Measurements from ENCODE around the gene PACSIN3. TPM values are rescaled to one million over a fixed set of nuclear protein-coding genes. Genes with fewer than 3 reads are reported as not detected.
A peak's percentile ranks its signal among the peaks of the same experiment; 100 is the strongest.

Gene PACSIN3
- total and polyA plus RNA-seq, 2 of the 13 experiments (the other 11 are each of a cell fraction or from before 2014, with no cell fraction given) = 47.9 to 93.3 TPM

DNA sequence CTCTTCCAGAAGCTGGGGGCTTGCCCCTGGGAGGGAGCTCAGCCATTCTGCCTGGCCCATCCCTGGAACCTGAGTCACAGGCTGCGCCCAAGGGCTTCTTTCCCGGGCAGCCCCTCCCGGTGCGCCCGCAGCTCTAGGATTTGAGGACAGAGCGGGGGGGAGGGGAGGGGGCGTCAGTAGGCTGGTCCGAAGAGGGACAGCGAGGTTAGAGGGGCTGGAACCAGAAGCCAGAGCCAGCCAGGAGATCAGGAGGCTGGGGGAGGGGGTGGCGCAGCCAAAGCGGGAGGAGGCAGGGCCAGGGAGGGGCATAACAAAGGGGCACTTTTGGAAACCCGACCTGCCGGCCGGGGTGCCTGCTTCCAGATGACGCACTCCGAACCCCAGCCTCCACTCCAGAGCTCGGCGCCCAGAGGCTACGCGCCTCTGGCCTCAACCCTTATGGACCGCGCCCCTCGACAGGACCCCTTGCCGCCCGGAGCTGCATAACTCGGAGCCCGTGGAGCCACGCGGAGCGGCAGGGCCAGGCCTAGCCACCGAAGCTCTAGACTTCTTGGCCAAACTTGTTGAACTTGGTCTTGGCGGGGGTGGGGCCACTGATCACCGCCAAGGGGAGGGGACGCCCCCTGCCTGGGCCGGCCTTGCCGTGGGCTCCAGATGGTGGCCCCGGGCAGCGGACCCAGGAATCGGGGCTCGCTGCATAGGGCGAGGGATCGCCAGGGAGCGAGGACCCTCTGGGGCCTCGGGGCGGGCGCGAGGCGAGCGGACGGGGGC lies 744 bp downstream of the PACSIN3 start (continued):
- TF ChIP-seq, protein P1, sequence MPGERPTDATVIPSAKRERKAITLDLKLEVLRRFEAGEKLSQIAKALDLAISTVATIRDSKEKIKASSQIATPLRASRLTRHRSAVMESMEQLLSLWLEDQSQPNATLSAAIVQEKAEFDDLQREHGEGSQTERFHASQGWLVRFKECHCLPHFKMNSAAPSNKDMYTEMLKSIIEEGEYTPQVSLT (CRISPR knock-in tag; IDR thresholded peaks at IDR 0.05; ENCODE audit: borderline replicate concordance, low read depth) = no peak
- TF ChIP-seq, protein P2, sequence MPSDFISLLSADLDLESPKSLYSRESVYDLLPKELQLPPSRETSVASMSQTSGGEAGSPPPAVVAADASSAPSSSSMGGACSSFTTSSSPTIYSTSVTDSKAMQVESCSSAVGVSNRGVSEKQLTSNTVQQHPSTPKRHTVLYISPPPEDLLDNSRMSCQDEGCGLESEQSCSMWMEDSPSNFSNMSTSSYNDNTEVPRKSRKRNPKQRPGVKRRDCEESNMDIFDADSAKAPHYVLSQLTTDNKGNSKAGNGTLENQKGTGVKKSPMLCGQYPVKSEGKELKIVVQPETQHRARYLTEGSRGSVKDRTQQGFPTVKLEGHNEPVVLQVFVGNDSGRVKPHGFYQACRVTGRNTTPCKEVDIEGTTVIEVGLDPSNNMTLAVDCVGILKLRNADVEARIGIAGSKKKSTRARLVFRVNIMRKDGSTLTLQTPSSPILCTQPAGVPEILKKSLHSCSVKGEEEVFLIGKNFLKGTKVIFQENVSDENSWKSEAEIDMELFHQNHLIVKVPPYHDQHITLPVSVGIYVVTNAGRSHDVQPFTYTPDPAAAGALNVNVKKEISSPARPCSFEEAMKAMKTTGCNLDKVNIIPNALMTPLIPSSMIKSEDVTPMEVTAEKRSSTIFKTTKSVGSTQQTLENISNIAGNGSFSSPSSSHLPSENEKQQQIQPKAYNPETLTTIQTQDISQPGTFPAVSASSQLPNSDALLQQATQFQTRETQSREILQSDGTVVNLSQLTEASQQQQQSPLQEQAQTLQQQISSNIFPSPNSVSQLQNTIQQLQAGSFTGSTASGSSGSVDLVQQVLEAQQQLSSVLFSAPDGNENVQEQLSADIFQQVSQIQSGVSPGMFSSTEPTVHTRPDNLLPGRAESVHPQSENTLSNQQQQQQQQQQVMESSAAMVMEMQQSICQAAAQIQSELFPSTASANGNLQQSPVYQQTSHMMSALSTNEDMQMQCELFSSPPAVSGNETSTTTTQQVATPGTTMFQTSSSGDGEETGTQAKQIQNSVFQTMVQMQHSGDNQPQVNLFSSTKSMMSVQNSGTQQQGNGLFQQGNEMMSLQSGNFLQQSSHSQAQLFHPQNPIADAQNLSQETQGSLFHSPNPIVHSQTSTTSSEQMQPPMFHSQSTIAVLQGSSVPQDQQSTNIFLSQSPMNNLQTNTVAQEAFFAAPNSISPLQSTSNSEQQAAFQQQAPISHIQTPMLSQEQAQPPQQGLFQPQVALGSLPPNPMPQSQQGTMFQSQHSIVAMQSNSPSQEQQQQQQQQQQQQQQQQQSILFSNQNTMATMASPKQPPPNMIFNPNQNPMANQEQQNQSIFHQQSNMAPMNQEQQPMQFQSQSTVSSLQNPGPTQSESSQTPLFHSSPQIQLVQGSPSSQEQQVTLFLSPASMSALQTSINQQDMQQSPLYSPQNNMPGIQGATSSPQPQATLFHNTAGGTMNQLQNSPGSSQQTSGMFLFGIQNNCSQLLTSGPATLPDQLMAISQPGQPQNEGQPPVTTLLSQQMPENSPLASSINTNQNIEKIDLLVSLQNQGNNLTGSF (CRISPR knock-in tag; IDR thresholded peaks at IDR 0.05) = no peak
- peak; percentile 32 for TF ChIP-seq GFI1 (CRISPR knock-in tag; IDR thresholded peaks at IDR 0.05; ENCODE audit: borderline replicate concordance)
- no peak for TF ChIP-seq ZNF546 (CRISPR knock-in tag; conservative IDR thresholded peaks at IDR 0.05)
- no peak for TF ChIP-seq ZNF674 (CRISPR knock-in tag; IDR thresholded peaks at IDR 0.05; ENCODE audit: low read depth)
- TF ChIP-seq NR2F6 (IDR thresholded peaks at IDR 0.05) = no peak
- TF ChIP-seq NR2F6 (CRISPR knock-in tag; IDR thresholded peaks at IDR 0.05) = peak; percentile 31; the same call in 1 of the 2 replicates
- TF ChIP-seq, protein P3, sequence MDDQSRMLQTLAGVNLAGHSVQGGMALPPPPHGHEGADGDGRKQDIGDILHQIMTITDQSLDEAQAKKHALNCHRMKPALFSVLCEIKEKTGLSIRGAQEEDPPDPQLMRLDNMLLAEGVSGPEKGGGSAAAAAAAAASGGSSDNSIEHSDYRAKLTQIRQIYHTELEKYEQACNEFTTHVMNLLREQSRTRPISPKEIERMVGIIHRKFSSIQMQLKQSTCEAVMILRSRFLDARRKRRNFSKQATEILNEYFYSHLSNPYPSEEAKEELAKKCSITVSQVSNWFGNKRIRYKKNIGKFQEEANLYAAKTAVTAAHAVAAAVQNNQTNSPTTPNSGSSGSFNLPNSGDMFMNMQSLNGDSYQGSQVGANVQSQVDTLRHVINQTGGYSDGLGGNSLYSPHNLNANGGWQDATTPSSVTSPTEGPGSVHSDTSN (CRISPR knock-in tag; IDR thresholded peaks at IDR 0.05; ENCODE audit: borderline replicate concordance) = no peak
- no peak for TF ChIP-seq NR2F1 (CRISPR knock-in tag; IDR thresholded peaks at IDR 0.05)
- no peak for TF ChIP-seq ZNF34 (CRISPR knock-in tag; IDR thresholded peaks at IDR 0.05; ENCODE audit: borderline replicate concordance)
- TF ChIP-seq, protein P4, sequence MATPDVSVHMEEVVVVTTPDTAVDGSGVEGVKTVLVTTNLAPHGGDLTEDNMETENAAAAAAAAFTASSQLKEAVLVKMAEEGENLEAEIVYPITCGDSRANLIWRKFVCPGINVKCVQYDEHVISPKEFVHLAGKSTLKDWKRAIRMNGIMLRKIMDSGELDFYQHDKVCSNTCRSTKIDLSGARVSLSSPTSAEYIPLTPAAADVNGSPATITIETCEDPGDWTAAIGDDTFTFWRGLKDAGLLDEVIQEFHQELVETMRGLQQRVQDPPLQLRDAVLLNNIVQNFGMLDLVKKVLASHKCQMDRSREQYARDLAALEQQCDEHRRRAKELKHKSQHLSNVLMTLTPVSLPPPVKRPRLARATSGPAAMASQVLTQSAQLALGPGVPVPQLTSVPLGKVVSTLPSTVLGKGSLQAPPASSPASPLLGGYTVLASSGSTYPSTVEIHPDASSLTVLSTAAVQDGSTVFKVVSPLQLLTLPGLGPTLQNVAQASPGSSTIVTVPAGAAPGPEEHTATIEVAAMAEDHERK (CRISPR knock-in tag; IDR thresholded peaks at IDR 0.05; ENCODE audit: low read depth) = no peak
- 0 out of 2 replicates have a peak, but pooled peaks have one; percentile 2 for TF ChIP-seq CCDC6 (CRISPR knock-in tag; IDR thresholded peaks at IDR 0.05)
- 0 out of 2 replicates have a peak, but pooled peaks have one; percentile 33 for TF ChIP-seq REPIN1 (CRISPR knock-in tag; IDR thresholded peaks at IDR 0.05; ENCODE audit: borderline replicate concordance, low read depth)
- TF ChIP-seq, protein P5, sequence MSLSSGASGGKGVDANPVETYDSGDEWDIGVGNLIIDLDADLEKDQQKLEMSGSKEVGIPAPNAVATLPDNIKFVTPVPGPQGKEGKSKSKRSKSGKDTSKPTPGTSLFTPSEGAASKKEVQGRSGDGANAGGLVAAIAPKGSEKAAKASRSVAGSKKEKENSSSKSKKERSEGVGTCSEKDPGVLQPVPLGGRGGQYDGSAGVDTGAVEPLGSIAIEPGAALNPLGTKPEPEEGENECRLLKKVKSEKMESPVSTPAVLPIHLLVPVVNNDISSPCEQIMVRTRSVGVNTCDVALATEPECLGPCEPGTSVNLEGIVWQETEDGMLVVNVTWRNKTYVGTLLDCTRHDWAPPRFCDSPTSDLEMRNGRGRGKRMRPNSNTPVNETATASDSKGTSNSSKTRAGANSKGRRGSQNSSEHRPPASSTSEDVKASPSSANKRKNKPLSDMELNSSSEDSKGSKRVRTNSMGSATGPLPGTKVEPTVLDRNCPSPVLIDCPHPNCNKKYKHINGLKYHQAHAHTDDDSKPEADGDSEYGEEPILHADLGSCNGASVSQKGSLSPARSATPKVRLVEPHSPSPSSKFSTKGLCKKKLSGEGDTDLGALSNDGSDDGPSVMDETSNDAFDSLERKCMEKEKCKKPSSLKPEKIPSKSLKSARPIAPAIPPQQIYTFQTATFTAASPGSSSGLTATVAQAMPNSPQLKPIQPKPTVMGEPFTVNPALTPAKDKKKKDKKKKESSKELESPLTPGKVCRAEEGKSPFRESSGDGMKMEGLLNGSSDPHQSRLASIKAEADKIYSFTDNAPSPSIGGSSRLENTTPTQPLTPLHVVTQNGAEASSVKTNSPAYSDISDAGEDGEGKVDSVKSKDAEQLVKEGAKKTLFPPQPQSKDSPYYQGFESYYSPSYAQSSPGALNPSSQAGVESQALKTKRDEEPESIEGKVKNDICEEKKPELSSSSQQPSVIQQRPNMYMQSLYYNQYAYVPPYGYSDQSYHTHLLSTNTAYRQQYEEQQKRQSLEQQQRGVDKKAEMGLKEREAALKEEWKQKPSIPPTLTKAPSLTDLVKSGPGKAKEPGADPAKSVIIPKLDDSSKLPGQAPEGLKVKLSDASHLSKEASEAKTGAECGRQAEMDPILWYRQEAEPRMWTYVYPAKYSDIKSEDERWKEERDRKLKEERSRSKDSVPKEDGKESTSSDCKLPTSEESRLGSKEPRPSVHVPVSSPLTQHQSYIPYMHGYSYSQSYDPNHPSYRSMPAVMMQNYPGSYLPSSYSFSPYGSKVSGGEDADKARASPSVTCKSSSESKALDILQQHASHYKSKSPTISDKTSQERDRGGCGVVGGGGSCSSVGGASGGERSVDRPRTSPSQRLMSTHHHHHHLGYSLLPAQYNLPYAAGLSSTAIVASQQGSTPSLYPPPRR (CRISPR knock-in tag; IDR thresholded peaks at IDR 0.05; ENCODE audit: borderline replicate concordance) = no peak; the same call in 1 of the 2 replicates
